Fibroblast of skin of abdomen (primary cell): ENCODE measurements around the gene AGPAT1.

Source experiments
- DNase-seq: peaks from one replicate; pipeline ENCODE4 v3.0.0-alpha.2; 2013

Gene AGPAT1

DNA sequence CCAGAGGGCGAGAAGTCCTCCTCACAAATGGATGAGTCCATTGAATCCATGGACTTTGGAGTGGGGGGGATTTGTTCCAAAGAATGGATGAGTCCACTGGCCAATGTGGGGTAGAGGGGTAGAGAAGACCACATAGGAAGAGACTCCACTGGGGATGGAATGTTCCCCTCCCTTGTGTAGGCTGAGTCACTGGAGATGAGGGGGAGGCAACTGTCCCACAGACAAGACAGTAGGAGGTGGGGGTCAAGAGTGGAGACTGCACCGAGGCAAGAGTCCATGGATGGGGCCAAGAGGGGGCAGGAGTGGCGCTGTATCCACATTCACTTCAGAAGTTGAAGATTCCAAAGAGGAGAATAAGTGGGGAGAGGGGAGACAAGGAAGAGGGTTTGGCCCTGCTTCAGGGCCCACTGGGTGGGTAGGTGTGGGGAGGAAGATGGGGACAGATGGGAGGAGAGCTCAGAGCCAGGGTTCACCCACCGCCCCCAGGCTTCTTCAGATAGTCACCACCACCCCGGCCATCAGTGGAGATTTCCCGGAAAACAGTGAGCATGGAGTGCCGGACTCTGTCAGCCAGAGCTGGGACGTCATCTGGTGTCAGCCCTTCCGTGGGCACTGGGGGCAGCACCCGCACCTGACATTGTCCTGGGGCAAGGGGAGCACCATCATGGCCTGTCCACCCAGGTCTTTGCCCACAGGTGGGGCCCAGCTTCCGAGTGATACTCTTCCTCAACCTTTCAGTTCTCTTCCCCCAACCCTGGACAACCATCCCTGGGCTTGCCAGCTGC lies 6.9 kb downstream of the AGPAT1 start:
- peak; percentile 37 for DNase-seq

DNA sequence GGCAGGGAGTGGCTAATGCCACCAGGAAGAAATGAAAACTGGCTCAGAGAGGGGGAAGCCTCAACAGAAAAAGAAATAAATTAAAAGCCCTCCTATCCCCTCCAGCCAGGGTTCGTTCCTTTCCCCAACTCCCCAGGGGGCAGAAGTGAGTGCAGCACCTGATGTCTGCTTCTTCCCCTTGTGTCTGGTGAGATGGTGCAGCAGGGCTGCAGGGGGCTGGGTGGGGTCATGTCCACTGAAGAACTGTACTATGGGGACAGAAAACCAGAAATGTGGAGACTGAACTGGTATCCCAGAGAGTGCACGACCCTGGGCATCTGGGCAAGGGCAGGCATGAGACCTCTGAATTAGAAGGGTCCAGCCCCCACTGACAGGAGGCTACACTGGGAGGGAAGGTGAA lies 7.5 kb downstream of the AGPAT1 start:
- DNase-seq: no peak

DNA sequence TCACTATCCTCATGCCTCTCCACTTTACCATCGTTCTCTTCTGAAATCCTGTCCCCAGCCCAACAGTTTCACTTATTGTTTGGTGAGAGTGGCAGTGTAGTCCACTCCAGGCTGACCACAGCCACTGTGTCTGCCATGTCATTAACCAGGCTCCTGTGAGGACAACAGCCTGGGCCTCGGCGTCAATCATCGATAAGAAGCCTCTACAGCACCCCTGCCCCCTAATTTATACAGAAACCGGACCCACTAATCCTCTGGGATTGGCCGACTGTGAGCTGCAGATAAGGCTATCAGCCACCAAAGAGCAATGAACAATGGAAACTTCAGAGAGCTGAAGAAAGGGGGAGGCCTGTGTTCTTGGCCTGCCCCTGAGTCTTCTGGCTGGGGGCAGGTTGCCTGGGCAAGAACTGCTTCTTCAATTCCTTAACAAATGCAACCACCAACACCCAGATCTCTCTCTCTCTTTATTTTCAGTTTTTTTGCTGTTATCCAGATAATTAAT lies 8.1 kb downstream of the AGPAT1 start:
- no peak for DNase-seq

DNA sequence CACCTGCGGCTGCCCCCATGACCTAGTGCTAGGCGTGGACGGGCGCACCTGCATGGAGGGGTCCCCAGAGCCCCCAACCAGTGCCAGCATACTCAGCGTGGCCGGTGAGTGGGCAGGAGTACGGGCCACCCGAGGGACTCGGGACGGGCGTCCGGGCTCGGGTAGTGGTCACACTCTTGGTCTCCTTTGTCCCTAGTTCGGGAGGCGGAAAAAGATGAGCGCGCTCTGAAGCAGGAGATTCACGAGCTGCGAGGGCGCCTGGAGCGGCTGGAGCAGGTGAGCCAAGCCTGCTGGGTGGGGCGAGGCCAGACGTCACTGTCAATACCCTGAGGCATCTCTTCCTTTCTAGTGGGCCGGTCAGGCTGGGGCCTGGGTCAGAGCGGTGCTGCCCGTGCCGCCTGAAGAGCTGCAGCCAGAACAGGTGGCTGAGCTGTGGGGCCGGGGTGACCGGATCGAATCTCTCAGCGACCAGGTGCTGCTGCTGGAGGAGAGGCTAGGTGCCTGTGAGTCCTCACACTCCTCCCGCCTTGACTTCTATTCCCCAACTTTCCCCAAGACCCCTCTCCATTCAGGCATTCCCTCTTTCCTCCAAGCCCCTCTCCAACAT lies 8.6 kb downstream of the AGPAT1 start:
- DNase-seq: no peak

DNA sequence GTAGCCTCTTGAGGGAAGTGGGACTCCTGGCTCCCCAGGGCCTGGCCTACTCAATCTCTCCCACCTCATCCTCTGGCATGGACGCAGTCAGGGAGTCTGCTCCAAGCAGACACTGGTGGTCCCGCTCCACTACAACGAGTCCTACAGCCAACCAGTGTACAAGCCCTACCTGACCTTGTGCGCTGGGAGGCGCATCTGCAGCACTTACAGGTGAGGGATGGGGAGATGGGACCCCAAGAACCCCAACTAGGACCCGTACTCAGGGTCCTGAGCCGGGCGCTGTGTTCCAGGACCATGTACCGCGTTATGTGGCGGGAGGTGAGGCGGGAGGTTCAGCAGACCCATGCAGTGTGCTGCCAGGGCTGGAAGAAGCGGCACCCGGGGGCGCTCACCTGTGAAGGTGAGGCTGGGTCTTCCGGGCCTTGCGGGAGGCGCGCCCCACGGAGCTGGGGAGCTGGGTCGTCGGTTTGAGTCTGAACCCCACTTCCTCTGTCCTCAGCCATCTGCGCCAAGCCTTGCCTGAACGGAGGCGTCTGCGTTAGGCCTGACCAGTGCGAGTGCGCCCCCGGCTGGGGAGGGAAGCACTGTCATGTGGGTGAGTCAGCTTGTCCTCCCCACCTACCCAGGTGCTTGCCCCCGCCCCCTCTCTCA lies 9.3 kb downstream of the AGPAT1 start:
- no peak for DNase-seq

DNA sequence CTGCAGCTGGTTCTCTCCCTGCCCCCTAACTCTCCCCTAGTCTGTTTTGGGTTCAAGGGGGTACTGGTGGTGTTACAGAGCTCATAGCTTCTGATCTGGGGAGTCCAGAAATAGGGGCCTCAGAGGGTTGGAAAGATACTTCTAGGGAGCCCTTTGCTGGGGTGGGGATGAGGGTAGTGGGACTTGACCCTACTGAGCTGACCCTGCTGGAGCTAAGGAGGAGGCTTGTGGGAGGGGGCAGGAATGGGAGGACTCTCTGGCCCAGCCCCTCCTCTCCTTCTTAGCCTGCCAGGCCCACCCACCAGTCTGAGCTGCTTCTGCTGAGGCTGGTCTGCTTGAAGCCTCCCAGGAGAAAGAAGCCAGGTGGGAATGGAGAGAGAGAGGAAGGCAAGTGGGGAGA lies 11.6 kb downstream of the AGPAT1 start, which contains the start of gene EGFL8:
TSS of gene EGFL8 (plus strand) at position 301 of the 400 bp plus-strand sequence. CDS start 1,571 bp downstream, outside the sequence.
- no peak for DNase-seq

DNA sequence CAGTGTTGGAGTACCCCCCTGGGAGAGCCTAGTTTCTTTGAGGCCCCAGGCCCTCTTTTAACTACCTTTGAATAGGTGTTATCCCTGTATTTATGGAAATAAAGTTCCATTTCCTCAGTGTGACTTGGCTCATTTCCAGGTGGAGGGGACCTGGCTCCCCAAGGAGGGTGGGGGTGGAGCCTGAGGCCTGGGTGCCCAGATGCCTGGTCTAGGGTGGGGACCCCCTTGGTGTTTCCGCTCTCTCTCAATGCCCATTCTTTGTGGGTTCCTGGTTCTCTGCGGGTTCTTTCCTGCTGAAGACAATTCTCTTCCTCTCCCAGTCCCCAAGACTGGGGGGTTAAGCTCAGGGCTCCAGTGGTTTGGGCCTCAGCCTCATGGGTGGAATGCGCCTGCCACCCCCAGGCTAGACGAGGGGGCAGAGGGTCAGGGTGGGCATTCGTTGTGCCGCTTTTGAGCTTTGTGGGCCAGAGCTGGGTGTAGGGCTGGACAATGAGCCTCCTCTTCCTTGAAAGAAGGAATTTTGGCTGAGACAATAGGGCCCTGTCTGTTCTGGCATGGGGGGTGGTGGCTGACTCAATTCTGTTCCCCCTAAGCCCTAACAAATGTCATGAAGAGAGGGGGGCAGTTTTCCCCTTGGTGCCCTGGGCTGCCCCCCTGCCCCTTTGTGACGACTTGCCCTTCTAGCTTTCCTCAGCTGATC lies 12.2 kb downstream of the AGPAT1 start:
- no peak for DNase-seq

DNA sequence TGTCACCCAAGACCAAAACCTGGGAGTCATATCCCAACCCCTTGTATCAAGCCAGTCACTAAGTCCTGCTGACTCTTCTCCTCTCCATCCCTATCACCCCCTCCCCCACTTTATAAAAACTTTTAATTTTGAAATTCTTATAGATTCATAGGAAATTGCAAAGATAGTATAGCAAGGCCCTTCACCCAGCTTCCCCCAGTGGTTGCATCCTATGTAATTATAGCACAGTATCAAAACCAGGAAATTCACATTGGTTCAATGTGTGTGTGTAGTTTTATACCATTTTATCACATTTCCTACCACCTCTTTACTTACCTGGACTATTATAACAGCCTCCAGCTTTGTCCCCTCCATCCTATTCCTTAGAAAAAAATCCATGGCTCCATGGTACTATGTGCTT lies 17.8 kb downstream of the AGPAT1 start:
- no peak for DNase-seq

DNA sequence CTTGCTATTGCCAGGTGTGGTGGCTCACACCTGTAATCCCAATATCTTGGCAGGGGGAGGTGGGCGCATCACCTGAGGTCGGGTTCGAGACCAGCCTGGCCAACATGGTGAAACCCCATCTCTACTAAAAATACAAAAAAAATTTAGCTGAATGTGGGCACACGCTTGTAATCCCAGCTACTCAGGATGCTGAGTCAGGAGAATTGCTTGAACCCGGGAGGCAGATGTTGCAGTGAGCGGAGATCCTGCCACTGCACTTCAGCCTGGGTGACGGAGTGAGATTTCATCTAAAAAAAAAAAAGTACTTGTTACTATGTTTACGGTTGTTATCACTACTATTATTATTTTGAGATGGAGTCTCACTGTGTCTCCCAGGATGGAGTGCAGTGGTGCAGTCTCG lies 19.0 kb downstream of the AGPAT1 start:
- DNase-seq: no peak

DNA sequence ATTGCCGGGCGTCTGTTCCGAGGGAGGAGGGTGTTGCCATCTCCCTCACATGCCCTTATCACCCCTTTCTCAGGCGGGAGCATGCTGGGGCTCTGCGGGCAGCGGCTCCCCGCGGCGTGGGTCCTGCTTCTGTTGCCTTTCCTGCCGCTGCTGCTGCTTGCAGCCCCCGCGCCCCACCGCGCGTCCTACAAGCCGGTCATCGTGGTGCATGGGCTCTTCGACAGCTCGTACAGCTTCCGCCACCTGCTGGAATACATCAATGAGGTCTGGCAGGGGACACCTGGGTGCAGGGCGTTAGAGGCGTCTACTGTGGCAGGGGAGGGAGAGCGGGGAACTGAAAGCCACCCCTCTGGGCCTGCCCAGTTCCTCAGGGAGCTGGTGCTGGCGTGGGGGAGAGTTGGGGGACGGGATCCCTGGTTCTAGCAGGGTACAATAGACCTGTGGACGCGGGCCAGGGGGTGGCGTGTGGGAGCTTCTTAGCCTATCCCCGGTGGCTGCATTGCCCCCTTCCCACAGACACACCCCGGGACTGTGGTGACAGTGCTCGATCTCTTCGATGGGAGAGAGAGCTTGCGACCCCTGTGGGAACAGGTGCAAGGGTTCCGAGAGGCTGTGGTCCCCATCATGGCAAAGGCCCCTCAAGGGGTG lies 21.2 kb downstream of the AGPAT1 start:
- DNase-seq: peak; percentile 61

DNA sequence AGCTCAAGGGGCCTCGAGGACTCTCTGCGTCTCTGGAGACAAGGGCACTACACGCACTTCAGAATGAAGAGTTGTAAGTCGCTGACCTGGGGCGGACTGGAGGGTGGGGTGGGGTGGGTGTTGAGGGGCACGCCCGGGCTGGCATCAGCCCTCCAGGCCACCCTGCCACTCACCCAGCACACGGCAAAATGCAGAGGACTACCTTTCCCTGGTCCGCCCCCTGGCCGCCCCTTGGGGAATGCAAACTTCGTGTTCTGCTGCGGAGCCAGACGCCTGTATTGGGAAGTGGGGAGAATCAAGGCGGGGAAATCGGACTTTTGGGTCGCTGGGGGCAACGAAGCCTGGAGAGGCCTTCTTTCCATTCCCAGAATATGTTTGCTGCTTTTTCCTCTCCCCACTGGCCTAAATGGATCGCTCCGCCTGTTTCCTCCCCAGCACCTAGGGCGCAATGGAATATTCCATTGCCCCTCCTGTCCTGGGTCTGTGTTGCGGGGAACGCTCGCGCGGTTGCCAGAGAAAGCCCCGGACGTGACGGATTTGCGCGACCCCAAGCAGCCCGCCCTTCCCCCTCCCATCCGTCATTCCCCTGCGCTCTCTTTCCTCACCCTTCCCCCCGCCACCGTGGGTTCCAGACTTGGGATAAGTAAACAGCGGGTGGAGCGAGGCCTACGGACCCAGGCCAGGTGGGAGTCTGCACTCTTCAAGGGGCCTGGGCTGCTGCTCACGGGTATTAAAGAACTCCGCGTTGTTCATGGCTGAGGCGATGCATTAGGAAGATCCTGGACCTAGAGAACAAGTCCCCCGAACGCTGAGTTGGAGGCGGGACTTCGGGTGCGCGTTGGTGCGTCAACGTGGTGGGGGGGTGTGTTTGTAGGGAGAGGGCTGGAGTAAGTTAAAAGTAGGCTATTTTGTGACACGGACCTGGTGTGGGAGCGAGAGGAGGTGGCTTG lies 22.0 kb downstream of the AGPAT1 start, which contains the start of gene PPT2:
TSS of gene PPT2 (plus strand) at position 578 of the 950 bp plus-strand sequence. CDS start 454 bp downstream, outside the sequence.
- peak; percentile 95 for DNase-seq

DNA sequence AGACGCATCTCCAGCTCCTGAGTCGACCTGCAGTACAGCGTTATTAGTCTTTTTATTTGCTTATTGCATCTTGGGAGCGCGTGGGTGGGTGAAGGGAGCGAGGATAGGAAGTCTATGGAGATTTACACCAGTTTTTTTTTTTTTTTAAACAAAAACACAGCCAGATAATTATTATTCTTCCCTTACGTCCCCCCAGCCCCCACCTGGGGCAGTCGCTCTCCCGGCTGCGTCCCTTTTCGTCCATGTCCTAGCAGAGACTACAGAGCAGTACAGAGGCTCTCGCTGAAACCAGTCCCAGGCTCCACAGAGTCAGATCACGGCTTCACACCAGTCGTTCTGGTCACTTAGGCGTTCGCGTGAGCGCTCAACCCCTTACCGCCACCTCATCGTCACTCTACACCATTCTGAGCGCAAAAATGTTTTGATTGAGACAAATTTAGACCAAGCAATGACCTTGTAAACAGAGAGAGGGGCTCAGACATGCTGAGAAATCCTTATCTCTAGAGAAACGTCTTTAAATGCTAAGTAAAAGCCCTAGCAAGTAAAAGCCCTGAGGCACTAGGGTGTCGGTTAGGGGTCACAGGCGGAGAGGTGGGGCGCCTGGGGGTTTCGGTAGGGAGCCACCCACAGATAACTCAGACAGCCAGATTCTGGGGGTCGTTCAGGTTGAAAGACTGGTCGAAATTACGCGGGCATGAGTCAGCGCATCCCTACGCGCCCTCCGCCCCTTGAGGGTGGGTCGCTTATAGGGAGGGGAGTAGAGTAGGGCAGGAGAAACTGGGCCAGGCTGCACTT lies 22.9 kb downstream of the AGPAT1 start:
- DNase-seq: peak; percentile 36

DNA sequence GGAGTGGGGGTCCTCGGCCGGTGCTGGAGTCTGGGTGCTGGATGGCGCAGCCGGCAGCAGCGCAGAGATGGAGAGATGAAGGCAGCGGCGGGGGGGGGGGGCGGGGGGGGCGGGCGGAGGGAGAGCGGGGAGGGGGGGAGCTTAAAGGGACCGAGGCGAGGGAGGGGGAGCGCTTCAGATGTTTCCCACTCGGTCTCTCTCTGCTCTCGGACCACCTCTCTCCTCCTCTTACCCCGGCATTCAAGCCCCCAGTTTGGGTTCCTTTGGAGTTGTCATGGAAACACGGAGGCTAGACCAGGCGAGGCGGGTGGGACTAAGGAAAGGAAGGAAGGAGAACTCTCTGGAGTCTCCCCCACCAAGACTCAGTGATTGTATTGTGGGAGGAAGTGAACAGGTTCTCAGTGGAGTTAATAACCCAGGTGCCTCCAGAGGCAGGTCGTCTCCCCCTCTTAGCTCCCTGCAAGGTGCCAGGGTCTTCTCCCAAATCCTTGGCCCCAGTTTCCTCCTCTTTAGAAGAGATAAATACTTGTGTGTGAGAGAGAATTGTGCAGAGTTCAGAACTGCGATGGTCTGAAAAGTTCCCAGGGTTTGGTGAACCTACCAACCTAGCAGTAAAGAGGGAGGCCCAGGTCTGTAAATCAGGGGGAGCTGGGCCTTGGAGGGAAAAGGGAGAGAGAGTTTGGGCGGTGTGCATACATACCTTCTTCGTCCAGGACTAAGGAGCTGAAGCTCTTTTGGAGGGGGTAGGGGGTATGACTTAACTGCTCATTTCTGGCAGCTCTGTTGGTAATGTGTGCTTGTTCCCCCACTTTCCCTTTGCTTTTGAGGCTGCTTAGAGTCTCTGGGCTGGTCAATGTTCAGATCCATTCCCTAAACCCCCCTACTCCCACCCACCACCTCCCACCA lies 23.8 kb downstream of the AGPAT1 start, which contains the start of gene PRRT1:
TSS of gene PRRT1 (minus strand) at position 77 of the 906 bp plus-strand sequence. CDS start 112 bp downstream, outside the sequence.
- peak; percentile 17 for DNase-seq

DNA sequence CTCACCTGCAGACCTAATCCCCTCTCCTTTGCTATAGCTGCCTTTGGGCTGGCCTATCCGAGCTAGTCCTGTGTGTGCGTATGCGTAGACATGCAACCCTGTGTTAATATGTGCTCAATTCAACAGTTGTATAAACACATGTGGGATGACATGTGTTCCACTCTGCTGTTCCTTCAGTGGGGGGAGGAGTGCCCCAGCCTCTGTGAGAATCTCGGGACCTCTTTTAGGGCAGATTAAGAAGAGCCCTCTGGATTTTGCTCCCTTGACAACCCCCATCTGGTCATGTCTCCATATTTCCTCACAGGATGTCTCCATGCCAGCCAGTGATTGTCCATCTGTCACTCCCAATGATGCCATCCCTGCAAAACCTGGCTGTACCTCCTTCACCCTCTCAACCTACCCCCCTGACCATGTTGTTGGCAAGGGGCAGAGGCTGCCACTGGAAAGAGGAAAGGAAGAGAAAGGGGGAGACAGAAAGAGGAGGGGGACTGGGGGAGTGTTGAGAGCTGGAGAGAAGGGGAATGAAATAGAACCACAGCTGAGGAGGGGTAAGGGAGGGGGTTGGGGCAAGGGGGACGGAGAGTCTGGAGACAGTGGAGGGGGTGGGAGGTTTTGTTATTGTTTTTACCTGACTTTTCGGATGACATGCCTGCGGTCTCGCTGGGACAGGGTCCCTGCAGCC lies 24.6 kb downstream of the AGPAT1 start:
- no peak for DNase-seq

DNA sequence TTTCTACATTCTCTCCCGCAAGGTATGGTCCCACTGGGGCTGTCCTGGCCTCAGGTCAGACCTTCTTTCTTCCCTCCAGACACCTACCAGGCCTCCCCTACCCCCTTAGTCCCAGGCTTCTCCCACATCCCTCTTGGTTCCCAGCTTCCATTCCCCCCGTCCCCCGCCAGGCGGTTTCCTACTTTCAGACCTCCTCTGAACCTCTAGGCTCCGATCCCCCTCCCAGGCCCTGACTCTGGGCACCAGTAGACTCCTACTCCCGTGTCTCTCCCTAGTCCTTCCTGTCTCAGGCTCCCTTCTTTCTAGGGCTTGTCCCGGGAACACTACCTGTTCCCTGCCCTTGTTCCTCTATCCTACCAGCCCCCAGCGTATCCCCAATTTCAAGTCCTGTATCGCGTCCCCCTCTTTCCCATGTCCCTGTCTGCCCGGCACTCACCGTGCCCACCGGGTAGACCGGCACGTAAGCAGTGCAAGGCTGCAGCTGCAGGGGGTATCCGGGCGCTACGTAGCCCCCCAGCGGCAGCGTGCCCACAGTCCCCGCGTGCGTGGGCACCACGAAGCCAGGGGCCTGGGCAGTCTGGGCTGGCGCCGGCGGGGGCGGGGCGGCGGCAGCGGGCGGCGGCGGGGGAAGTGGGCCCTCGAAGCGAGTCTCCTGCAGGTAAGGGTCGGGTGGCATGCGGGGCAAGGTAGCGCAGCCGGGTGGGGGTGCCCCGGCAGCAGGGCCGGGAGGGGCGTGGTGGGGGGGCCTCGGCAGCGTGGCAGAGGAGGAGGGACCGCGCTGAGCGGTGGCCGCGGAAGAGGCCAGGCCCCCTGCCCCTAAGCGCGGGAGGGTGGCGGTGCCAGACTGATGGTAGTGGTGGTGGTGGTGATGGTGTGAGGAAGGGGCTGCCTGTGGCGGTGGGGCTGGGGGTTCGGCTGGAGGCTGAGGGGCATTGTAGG lies 25.7 kb downstream of the AGPAT1 start:
- DNase-seq: no peak

DNA sequence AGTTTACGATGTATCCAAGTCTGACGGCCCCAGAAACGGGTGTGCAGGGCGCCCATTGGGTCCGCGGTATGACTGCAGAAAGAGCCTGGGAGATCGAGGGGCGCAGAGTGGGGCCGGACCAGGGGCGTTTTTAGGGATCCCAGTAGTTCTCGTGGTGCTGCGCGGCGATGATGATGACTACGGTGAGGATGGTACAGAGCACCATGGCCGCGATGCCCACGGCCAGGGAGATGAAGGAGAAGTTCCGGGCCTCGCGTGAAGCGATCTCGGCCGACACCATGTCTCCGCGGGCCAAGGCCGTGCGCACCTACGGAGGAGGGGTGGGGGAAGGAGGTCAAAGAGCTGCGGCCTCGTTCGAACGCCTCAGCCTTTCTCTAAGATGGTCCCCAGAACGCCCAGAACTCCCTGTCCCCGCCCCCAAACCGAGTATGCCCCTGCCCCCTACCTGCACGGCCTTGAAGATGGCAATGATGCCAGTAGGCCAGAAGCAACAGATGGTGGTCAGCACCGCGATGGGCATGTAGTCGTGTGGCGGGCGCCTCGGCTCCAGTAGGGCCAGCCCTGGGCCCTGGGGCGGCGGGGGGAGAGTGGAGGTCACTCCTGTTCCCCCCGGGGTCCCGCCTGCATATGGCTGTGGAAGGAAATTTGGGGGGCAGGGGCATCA lies 26.7 kb downstream of the AGPAT1 start:
- DNase-seq: no peak
